ENCODE measurements around the gene AHNAK2.

Gene AHNAK2

GRCh38 chr14:104936361-104937155, 41.6 kb downstream of the AHNAK2 start:
- FAIRE-seq: no peak

- FAIRE-seq: no peak
Observed at GRCh38 chr14:104935955-104936354, 42.2 kb downstream of the AHNAK2 start.

GRCh38 chr14:104935026-104935650, 43.0 kb downstream of the AHNAK2 start:
- no peak for FAIRE-seq

GRCh38 chr14:104933746-104934733, 44.1 kb downstream of the AHNAK2 start:
- no peak for FAIRE-seq

GRCh38 chr14:104932676-104933631, 45.2 kb downstream of the AHNAK2 start:
- FAIRE-seq: no peak

GRCh38 chr14:104931771-104932675, 46.2 kb downstream of the AHNAK2 start:
- no peak for FAIRE-seq

- FAIRE-seq: no peak
Observed at GRCh38 chr14:104931304-104931770, 46.8 kb downstream of the AHNAK2 start.

GRCh38 chr14:104930526-104931303, 47.5 kb downstream of the AHNAK2 start:
- no peak for FAIRE-seq

GRCh38 chr14:104929268-104930230, 48.6 kb downstream of the AHNAK2 start:
- no peak for FAIRE-seq

GRCh38 chr14:104928391-104929133, 49.6 kb downstream of the AHNAK2 start:
- no peak for FAIRE-seq

- no peak for FAIRE-seq
Observed at GRCh38 chr14:104927901-104928300, 50.3 kb downstream of the AHNAK2 start.

GRCh38 chr14:104927432-104927816, 50.8 kb downstream of the AHNAK2 start:
- FAIRE-seq: no peak

GRCh38 chr14:104926619-104927431, 51.3 kb downstream of the AHNAK2 start:
- no peak for FAIRE-seq

GRCh38 chr14:104925855-104926609, 52.1 kb downstream of the AHNAK2 start:
- no peak for FAIRE-seq

- no peak for FAIRE-seq
Observed at GRCh38 chr14:104925214-104925854, 52.8 kb downstream of the AHNAK2 start.

All from endometrium (tissue), 2 donors.